HG03108 (cell line): ENCODE data around the gene INTS11.
"Not testable (repeated sequence)": the region's sequence is repeated elsewhere in the genome, so short reads cannot be mapped to it uniquely, and the experiment has no call there.

ENCODE experiments used
- ATAC-seq: cut with Tn5 transposase; IDR thresholded peaks from one replicate; pipeline ENCODE4 v1.9.1; 2021; ENCODE audit warnings: moderate library complexity; ENCODE audit not compliant: unreplicated experiment

The INTS11 gene

DNA sequence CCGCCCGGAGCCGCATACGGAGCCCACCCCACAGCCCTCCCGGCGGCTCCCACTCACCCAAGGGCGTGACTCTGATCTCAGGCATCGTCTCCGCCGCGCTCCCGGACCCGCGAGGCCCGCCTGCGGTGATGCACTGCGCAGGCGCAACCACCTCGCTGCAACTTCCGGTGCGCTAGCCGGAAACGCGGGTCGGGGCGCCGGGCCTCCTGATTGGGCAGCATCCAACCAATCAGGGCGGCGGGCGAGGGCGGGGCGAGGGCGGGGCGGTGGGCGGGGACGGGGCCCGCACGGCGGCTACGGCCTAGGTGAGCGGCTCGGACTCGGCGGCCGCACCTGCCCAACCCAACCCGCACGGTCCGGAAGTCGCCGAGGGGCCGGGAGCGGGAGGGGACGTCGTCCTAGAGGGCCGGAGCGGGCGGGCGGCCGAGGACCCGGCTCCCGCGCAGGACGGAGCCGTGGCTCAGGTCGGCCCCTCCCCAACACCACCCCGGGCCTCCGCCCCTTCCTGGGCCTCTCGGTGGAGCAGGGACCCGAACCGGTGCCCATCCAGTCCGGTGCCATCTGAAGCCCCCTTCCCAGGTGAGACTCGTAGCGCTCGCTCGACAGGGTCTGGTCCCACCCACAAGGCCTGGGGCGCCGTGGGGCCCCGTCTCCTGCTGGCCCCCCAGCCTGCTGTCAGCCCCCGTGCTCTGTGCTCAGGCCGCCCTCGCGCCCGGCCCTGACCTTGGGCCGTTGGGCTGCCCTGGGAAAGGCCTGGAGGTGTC is at the start of gene INTS11, which contains the start of gene CPTP:
TSS of gene INTS11 (minus strand) at position 137 of the 764 bp plus-strand sequence. CDS start at position 85, 52 bp downstream.
TSS of gene CPTP (plus strand) at position 279 of the 764 bp plus-strand sequence. CDS start 2,109 bp downstream, outside the sequence.
- peak; percentile 67 for ATAC-seq

DNA sequence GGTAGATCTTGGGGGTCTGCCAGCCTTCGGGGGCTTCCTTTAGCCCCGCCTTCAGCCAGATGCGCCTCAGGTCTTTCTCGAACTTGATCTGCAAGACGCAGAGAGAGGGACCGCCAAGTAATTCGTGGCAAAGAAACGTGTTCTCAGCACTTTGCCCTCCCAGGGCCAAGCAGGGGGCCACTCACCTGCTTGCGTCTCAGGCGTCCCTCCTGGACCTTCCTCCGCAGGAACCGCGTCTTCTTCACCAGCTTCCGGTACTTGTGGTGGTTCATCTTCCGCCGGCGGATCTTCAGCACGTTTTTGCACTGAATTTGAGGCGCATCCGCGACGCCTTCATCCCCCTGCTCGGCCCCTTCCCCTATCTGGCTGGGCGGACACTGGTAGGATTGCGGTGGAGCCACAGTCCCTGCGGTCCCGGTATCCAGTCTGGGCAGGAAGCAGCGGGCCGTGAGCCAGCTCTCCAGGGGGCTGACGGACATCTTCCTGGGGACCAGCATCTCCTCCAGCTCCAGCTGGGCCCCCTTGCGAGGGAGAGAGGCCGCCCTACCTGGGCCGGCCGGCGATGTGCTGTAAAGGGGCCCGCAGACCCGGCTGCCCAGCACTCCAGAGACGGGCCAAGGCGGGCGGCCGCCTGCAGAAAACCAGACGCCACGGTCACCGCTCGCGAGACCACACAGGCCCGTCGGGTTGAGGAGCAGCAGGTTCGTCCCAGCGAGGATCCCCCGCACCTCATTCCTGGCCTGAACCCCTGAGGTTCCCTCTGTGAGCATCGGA is 49.5 kb upstream of the INTS11 start:
- no peak for ATAC-seq

DNA sequence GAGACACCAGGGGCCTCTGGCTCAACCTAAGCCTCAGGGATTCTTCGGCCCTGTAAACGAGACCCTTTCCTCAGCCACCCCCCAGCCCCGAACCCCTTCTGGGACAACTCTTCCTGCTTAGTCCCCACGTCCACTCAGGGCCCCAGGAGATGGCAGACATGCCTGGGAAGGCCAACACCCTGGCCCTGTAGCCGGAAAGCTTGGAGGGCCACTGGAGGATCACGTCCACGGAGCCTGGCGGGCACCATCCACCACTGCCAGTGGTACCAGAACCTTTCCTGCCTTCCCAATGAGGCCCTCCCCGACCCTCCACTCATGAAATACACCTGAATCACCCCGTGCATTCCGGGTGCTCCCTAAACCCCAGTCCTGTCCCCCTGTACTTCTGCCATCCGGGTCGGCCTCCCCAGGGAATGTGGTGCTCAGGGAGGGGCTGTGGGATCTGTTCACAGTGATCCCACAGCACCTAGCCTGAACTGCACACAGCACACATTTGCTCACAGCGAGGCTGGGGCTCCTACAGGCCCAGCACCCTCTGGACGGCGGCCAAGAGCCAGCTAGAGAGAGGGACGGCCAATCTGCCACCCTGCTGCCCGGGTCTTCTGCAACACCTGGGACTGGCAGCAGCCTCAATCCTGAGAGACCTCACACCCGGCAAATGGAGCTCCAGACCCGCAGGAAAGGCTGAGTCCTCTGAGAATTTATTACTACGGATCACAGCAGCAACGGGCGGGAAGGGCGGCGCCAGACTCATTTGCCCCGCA is 48.8 kb upstream of the INTS11 start:
- ATAC-seq: no peak

DNA sequence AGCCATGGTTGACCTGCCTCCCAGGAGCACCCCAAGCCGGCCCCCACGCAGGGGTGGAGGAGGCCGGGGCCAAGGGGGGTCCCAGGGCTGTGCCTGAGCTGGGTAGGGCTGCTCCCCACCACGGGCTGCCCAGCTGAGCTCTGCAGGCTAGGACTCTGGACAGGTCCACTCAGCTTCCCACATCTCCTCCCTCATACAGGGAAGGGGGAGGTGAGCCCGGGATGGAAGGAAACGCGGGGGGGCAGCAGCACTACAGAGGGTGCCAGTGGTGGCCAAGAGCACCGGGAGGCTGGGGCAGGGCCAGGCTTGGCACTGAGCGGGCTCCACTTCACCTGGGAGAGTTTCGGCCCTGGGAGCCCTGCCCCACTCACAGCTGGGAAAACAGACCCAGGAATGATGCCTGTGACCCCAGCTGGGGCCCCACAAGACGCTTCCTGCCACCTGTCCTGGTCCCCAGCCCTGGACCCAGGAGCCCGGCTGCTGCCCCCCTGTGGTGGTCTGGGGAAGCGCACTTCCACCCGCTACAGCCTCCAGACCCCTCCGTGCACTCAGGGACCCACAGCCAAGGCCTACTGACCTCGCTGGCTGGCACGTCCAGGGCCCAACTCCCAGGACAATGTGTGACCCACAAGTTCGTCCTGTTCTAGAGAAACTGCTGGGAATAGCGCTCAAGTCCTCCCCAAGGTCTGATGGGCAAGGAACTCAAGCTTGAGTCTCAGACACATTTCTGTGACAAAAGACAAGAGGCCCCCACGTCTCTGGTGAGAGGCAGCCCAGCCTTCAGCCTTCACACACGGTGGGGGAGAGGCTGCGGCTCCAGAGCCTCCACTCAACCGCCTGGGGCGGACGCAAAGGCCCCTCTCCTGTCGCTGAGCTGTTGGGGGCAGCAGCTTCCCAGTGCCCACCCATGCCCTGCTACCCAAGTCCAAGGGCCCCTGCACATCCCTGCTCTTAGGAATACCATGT is 47.6 kb upstream of the INTS11 start:
- no peak for ATAC-seq

DNA sequence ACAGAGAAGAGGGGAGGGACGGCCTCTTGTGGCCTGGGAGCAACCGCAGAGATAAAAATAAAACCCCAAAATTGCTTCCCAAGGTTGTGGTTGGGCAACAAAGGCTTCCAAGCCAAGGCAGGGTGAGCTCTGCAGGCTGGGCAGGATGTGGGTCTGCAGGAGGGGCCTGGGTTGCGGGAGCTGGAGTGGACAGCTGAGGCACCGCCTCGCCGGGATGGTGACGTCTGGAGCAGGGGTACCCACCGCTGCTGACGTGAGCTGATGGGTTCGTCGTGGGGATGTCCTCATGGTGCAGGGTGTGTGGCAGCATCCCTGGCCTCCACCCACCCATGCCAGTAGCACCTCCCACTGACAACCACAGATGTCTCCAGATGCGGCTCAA is 46.9 kb upstream of the INTS11 start:
- ATAC-seq: no peak

DNA sequence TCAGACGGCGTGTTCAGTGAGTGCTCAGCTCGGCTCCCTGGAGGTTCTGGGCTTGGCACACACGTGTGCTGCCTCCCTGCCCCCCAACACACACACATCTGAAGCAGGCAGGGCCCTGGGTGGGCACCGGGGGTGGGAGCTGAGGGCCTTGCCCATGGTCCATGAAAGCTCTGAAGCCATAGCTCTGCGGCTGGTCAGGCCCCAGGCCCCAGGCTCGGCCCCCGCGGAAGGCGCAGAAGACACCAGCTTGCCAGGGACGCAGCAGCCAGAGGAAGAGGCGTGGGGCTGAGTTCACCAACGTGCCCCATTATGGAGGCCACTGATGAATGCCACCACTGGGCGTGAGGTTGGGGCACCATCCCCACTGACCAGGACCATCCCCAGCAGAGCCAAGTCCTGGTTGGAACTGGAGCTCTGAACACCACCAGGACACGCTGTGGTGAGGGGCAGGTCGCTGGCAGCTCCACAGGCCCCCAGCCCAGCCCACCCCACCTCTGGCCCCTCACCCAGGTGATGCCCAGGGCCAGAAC is 46.4 kb upstream of the INTS11 start:
- ATAC-seq: no peak

DNA sequence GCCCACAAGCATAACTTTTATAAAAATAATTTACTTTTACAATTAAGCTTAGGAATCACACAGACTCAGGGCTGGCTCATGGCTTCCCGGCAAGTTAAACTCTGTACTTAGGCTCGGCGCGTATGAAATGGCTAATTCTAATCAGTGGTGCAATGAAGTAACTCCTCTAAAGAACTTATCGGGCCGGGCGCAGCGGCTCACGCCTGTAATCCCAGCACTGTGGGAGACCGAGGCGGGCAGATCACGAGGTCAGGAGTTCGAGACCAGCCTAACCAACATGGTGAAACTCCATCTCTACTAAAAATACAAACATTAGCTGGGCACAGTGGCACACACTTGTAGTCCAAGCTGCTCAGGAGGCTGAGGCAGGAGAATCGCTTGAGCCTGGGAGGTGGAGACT is 45.6 kb upstream of the INTS11 start:
- not testable (repeated sequence) for ATAC-seq

DNA sequence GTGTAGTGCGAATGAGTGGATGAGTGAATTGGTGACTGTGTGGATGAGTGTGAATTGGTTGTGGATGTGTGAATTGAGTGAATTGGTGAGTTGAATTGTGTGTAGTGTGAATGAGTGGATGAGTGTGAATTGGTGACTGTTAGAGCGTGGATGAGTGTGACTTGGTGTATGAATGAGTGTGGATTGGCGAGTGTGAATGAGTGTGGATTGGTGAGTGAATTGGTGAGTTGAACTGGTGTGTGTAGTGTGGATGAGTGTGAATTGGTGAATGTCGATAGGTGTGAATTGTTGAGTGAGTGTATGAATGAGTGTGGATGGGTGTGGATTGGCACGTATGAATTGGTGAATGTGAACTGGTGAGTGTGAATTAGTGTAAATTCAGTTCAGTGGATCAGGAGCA is 42.9 kb upstream of the INTS11 start:
- no peak for ATAC-seq

DNA sequence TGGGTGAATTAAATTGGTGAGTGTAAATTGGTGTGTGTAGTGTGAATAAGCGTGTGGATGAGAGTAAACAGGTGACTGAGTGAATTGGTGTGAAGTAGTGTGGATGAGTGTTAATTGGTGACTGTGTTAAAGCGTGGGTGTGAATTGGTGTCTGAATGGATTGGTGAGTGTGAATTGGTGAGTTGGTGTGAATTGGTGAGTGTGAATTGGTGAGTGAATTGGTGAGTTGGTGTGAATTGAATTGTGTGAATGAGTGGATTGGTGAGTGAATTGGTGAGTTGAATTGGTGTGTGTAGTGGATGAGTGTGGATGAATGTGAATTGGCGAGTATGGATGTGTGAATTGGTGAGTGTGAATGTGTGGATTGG is 42.2 kb upstream of the INTS11 start:
- ATAC-seq: no peak

DNA sequence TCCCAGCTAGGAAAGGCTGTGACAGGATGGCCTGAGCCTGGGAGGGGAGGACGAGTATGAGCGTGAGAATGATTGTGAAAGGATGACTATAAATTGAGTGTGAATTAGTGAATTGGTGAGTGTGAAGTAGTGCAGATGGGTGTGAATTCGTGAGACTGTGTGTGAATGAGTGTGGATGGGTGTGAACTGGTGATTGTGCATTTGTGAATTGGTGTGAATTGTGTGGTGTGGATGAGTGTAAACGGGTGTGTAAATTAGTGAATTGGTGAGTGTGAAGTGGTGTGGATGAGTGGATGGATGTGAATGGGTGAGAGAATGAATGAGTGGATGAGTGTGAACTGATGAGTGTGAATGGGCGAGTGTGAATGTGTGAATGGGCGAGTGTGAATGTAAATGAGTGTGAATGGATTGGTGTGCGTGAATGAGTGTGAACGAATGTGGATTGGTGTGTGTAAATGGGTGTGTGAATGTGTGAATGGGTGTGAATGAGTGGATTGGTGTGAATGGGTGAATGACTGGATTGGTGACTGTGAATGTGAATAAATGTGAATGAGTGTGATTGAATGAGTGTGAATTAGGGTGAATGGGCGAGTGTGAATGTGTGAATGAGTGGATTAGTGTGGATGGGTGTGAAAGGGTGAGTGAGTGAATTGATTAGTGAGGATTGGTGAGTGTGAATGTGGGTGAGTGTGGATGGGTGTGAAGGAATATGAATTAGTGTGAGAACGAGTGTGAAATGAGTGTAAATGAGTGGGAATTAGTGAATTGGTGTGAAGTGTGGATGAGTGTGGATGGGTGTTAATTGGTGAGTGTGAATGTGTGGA is 41.6 kb upstream of the INTS11 start:
- no peak for ATAC-seq

DNA sequence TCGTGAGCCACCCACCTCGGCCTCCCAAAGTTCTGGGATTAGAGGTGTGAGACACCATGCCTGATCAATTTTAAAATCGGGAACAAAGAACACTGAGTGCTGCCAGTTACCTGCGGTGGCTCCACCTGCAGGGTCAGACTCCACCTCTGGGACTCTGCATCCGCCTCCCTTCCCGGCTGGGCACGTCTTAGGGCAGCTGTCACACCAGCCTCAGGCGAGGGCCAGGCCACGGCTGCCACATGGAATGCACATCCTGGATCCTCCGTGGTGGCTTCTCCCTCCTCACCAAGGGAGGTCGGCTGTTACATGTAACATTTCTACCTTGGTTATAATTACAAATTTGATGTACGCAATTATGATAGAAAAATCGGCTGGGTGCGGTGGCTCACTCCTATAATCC is 39.8 kb upstream of the INTS11 start:
- no peak for ATAC-seq

DNA sequence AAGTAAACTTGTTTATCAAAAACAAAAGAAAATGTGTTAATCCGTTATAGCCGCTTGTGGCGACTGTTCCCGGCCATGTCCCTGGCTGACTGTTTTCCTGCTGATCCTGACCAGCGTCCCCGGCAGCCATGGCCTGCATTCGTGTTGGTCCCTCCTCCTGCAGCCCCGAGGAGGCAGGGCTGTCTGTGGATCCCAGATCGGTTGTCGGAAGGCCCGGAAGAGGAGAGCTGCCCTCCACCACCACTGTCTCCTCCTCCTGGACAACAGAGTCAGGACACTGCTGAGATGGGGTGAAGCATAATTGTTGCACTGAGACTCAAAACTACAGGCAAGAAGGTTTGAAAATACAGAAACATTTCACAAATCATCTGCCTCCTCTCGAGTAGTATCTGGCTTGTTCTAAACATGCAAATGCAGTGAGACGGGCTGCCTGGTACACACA is 37.5 kb upstream of the INTS11 start:
- ATAC-seq: no peak

DNA sequence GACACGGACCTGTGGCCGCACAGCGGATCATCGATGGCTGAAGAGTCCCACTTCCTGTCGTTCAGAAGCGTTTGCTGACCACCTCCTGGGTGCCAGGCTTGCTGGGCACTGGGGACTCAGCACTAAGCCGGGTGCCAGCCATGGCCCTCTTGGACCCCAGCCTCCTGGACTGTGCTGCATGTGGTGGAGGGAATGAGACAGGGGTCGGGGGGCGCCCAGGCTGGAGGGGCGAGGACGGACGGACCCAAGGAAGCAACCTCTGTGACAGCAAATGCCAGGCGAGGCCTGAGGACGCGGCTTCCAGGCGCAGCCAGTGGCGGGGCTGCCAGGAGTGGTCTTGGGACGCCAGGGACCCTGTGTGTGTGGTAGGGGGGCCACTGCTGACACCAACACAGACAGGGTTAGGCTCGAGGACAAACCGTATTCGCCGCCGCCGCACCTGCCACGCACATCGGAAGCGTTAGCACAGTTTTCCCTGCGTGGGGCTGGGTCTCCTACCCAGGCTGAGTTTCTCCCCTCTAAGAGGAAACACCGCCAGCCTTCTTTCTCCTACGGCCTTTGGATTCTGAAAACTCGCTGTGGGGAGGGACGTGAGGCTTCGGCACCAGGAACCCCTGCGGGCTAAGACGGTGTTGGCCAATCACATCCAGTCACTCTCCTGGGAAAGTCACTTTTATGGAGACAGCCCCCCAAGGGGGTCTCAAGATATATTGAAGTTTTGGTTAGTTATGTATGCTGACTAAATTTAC is 36.9 kb upstream of the INTS11 start:
- no peak for ATAC-seq

DNA sequence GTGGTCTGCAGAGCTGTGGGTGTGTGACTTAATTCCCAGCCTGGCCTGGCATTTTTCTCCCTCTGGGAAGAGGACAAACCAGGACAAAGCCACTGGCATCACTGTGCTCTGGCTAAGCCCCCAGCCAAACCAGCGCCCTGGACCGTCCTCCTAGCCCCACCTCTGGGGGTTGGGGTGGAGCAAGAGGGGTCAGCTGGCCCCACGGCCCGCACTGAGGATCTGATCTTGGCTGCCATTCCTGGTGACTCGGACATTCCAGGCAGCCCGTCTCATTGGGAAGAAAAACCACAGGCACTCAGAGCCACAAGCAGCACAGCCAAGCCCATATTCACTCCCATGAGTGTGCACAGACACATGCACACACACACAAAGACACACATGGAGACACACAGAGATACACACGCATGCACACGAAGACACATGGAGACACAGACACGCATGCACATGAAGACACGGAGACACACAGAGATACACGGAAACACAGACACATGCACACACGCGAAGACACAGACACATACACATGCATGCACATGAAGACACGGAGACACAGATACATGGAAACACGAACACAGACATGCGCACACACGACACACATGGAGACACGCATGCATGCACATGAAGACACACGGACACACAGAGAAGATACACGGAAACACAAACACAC is 36.2 kb upstream of the INTS11 start:
- ATAC-seq: no peak

DNA sequence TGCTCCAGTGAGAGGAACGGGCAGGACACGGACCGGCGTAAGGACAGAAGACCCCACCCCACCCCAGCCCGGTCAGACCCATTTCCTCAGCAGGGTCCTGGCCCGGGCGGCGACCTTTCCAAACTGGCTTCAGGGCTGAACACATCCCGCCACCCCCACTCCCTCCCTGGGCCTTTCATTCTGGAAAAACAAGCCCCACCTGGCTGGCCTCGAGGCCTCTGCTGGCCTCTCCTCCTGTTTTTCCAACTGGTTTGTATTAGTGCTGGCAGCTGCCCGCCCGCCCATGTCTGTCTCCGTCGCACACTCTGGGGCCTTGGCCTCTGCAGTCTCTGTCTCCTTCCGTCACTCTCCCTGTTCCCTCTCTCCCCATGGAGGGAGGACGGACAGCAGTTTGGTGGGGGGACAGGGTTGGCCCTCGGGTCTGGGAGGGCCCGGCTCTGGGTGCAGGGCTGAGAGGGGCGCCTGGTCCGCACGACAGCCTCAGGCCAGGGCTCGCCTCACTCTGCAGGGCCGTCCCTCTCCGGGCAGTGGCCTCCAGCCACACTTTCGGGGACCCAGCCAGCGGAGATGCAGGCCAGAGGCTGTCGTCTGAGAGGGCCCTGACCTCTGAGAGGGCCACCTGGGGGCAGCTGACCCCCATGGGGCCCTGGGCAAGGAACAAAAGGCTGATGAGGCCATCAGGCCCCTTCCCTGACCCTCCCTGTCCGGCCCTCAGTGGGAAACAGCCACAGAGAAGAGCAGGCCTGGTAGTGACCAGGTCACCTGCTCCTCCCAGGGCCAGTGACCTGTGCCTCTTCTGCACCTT is 35.4 kb upstream of the INTS11 start:
- no peak for ATAC-seq

DNA sequence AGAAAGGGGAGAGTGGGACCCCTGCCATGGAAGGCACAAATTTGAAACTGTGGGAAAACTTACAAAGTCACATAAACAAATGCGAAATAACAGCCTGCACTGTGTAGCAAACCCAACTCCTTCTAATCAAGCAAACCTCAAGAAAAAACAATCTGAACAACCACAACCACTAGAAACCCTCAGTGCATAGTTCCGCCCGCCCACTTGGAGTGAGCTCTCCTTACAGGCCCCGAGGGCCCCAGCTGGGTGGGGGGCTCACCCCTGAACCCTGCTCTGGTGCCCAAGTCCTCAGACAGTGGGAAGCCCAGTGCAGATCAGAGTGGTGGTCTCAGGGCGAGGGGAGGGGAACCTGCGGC is 34.8 kb upstream of the INTS11 start:
- ATAC-seq: no peak
